GM12878 (cell line): ENCODE results near the gene NACC1. TPM values are rescaled to one million over a fixed set of nuclear protein-coding genes. Genes with fewer than 3 reads are reported as not detected.

Experiments
- DPF2 ChIP-seq: fragments of 450-650 bp; IDR thresholded peaks from 2 replicates; pipeline ENCODE4 v1.6.1; 2017; ENCODE audit warnings: mild to moderate bottlenecking
- E2F4 ChIP-seq: IDR thresholded peaks from 2 replicates; pipeline ENCODE4 v1.6.1; 2012; ENCODE audit warnings: low read depth, low read length, improper control_type of control experiment
- IRF3 ChIP-seq: fragments of 450-650 bp; IDR thresholded peaks from 2 replicates; pipeline ENCODE4 v1.6.1; 2014; ENCODE audit warnings: mild to moderate bottlenecking
- IRF5 ChIP-seq: fragments of 450-650 bp; IDR thresholded peaks from 2 replicates; pipeline ENCODE4 v1.6.1; 2017; ENCODE audit warnings: borderline replicate concordance
- LARP7 ChIP-seq: fragments of 450-650 bp; IDR thresholded peaks from 2 replicates; pipeline ENCODE4 v1.6.1; 2017; ENCODE audit warnings: mild to moderate bottlenecking
- MTA3 ChIP-seq: IDR thresholded peaks from 2 replicates; pipeline ENCODE4 v1.6.1; 2012; ENCODE audit warnings: low read length, inconsistent platforms, borderline replicate concordance
- MYC ChIP-seq: IDR thresholded peaks from 2 replicates; pipeline ENCODE4 v1.6.1; 2011; ENCODE audit warnings: mild to moderate bottlenecking, low read length, moderate library complexity, inconsistent platforms; ENCODE audit not compliant: insufficient read depth, insufficient replicate concordance, insufficient read length, severe bottlenecking
- PBX3 ChIP-seq: IDR thresholded peaks from 2 replicates; pipeline ENCODE4 v1.6.1; 2011; ENCODE audit warnings: mild to moderate bottlenecking, low read depth, low read length, moderate library complexity; ENCODE audit not compliant: insufficient replicate concordance
- POLR2AphosphoS5 ChIP-seq: IDR thresholded peaks from 2 replicates; pipeline ENCODE4 v1.6.1; 2011; ENCODE audit warnings: mild to moderate bottlenecking, low read length, inconsistent platforms
- RB1 ChIP-seq: fragments of 450-650 bp; formaldehyde crosslinking; IDR thresholded peaks from 2 replicates; pipeline ENCODE4 v1.6.1; 2017; ENCODE audit warnings: mild to moderate bottlenecking, borderline replicate concordance
- RCOR1 ChIP-seq: conservative IDR thresholded peaks from 2 replicates; pipeline ENCODE4 v1.6.1; 2012; ENCODE audit warnings: low read depth, low read length, improper control_type of control experiment
- RELB ChIP-seq: fragments of 450-650 bp; IDR thresholded peaks from 2 replicates; pipeline ENCODE4 v1.6.1; 2017; ENCODE audit warnings: low read depth, mild to moderate bottlenecking, moderate library complexity
- REST ChIP-seq: IDR thresholded peaks from 2 replicates; pipeline ENCODE4 v1.6.1; 2012; ENCODE audit warnings: mild to moderate bottlenecking, low read depth, low read length
- SRF ChIP-seq, 2 experiments: IDR thresholded peaks; 2 replicates each; pipeline ENCODE4 v1.6.1; 2011; ENCODE audit warnings: low read depth in 2 of 2, low read length in 2 of 2, mild to moderate bottlenecking in 1 of 2, moderate library complexity in 1 of 2
- ZBTB11 ChIP-seq: fragments of 450-650 bp; formaldehyde crosslinking; IDR thresholded peaks from 2 replicates; pipeline ENCODE4 v1.5.0; 2022; ENCODE audit warnings: mild to moderate bottlenecking, missing genetic modification characterization
- polyA plus RNA-seq, 11 experiments: library from polyadenylated mRNA; depleted of rRNA in 4 of 11; unstranded in 6 of 11; stranded (reverse) in 5 of 11; fragments of >200 nt; fragmentation: Nextera tagmentation in 4 of 11; fragmentation: Illumina TruSeq in 1 of 11; extraction: Ambion mirVana in 4 of 11; extraction: Trizol in 1 of 11; gene quantifications; 1 replicate in 1 of 11; 2 replicates in 10 of 11; pipeline versions ENCODE4 v1.2.1 to v1.2.3, GENCODE V29; 2011 to 2016; ENCODE audit warnings: inconsistent platforms in 2 of 11, missing spikeins in 2 of 11, low read depth in 1 of 11
- total RNA-seq, 4 experiments: library from RNA; depleted of rRNA in 3 of 4; stranded (reverse); fragments of >200 nt in 3 of 4; fragmentation: Illumina TruSeq in 1 of 4; extraction: Trizol in 1 of 4; gene quantifications; 2 replicates each; pipeline versions ENCODE4 v1.2.1 to v1.2.3, GENCODE V29; 2013 to 2021

NACC1 gene
- total and polyA plus RNA-seq, 10 of the 15 experiments (the other 5 are each of a cell fraction or from before 2014, with no cell fraction given), result 0.18 to 120 (median 19.2) TPM

GRCh38 chr19:13100031-13100588 is 18.0 kb upstream of the NACC1 start (continued):
- TF ChIP-seq ZBTB11, result no peak
- peak in 1 of 2 experiments; percentile 86; a peak in 2 of 4 replicates for TF ChIP-seq SRF (IDR thresholded peaks at IDR 0.05; ENCODE audit: low read depth in 2 of 2, low read length in 2 of 2)
- TF ChIP-seq MTA3, result peak; percentile 100
- TF ChIP-seq IRF3, result peak; percentile 75; the same call in 1 of the 2 replicates
- peak; percentile 91 for TF ChIP-seq RCOR1
- no peak for TF ChIP-seq RB1
- TF ChIP-seq POLR2AphosphoS5, result peak; percentile 73
- 0 out of 2 replicates have a peak, but pooled peaks have one; percentile 38 for TF ChIP-seq E2F4
- peak; percentile 37; the same call in 1 of the 2 replicates for TF ChIP-seq LARP7
- peak; percentile 87 for TF ChIP-seq IRF5
- TF ChIP-seq REST, result 0 out of 2 replicates have a peak, but pooled peaks have one; percentile 5
- peak; percentile 86 for TF ChIP-seq RELB
- TF ChIP-seq MYC, result peak; percentile 61
- peak; percentile 94 for TF ChIP-seq DPF2
- peak; percentile 47 for TF ChIP-seq PBX3
